ENCODE data around the gene C1QTNF7.

- no peak for TF ChIP-seq POLR2AphosphoS5 (IDR thresholded peaks at IDR 0.05; ENCODE audit: borderline replicate concordance, low read depth, low read length)
- TF ChIP-seq EZH2 (IDR thresholded peaks at IDR 0.05), result no peak
These were observed 51.5 kb downstream of the C1QTNF7 start for GRCh38 chr4:15479089-15479912.
